ENCODE measurements around the gene INSM1. TPM values are rescaled to one million over a fixed set of nuclear protein-coding genes. Genes with fewer than 3 reads are reported as not detected.

INSM1 gene
- total and polyA plus RNA-seq, 2 experiments from 2014 or later = 1.7 to 2.3 TPM

DNA sequence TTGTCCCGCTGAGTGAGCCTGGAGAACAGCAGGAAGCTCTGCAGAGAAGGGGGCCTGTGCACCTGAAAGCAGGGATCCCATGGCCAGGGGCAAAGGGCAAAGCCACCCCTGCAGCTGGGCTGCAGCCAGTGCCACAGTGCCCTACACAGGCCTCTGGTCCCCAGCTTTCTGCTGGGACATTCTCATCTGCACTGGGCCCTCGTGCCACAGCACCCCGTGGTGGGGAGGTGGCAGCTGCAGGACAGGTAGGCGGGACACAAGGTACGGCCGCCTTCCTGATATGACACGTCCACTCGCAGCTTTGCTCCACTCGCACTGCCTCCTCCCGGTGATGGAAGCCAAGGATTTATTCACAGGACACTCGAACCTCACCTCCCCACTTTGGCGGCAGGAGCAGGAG lies 27.2 kb downstream of the INSM1 start:
- no peak for TF ChIP-seq EZH2 (IDR thresholded peaks at IDR 0.05; ENCODE audit: borderline replicate concordance)
- no peak for DNase-seq (ENCODE audit: low spot score)
- no peaks in the 10 kb centered on the region for H3K79me2 ChIP-seq
- peaks cover 3% of the 10 kb centered on the region for H3K4me1 ChIP-seq (ENCODE audit: insufficient read depth)
- no peaks in the 10 kb centered on the region for H3K27me3 ChIP-seq
- H3K9me2 ChIP-seq (replicated peaks; ENCODE audit: insufficient read depth) = no peaks in the 10 kb centered on the region
- H3K4me2 ChIP-seq = no peak overlapping the region
- no peaks in the 10 kb centered on the region for H4K20me1 ChIP-seq (ENCODE audit: insufficient read depth, poor library complexity, severe bottlenecking)
- no peak overlapping the region for H2AFZ ChIP-seq
- H3K9me3 ChIP-seq (ENCODE audit: low read depth) = no peaks in the 10 kb centered on the region
- WGBS (ENCODE audit: low lambda C conversion rate, missing lambda C conversion rate) = 96% methylated on average over 12 of the region's 12 CpGs
- no peak overlapping the region for H3K4me3 ChIP-seq
- no peaks in the 10 kb centered on the region for H3K36me3 ChIP-seq (replicated peaks; ENCODE audit: insufficient read depth, low read depth)
- H3K27ac ChIP-seq = no peak overlapping the region

DNA sequence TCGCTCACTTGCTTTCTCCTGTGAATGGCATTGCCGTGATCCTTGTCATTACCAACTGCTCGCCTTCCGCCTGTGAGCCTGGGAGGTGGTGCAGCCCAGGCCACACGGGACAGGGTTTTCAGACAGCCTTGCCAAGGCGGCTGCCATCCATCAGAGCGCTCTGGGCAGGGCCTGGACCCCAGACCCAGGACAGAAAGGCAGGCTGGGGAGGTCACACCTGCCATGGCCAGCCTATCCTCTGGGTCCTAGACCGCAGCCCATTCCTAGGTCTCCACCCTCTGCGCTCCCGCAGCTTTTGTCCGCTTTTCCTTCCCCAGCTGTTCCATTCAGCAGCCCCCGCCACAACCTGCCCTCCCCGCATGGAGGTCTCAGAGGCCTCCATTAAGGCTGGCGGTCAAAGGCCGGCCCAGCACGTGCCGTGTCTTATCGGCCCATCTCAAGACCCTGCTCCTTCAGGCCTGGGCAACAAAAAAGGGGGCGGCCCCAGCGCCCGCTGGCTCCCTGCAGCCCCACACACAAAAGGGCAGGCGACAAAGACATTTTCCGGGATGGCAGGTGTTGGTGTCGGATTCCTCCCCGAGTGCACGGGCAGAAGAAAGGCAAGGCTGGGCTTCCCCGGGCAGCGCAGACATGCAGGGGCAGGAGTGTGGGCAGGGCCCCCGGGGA lies 28.1 kb downstream of the INSM1 start:
- Histone ChIP-seq H2AFZ (no peak overlapping the region), H4K20me1 (ENCODE audit: insufficient read depth, poor library complexity, severe bottlenecking) (no peaks in the 10 kb centered on the region)

GRCh38 chr20:20396794-20397193 lies 28.9 kb downstream of the INSM1 start:
- Histone ChIP-seq H2AFZ (no peak overlapping the region), H3K4me3 (no peak overlapping the region), H3K36me3 (replicated peaks; ENCODE audit: insufficient read depth, low read depth) (no peaks in the 10 kb centered on the region), H3K79me2 (no peaks in the 10 kb centered on the region), H3K27ac (no peak overlapping the region), H3K9me3 (ENCODE audit: low read depth) (no peaks in the 10 kb centered on the region), H3K4me2 (no peak overlapping the region), H4K20me1 (ENCODE audit: insufficient read depth, poor library complexity, severe bottlenecking) (no peaks in the 10 kb centered on the region), H3K27me3 (no peaks in the 10 kb centered on the region), H3K9me2 (replicated peaks; ENCODE audit: insufficient read depth) (no peaks in the 10 kb centered on the region), H3K4me1 (ENCODE audit: insufficient read depth) (peaks cover 5% of the 10 kb centered on the region)
- TF ChIP-seq, protein P1, sequence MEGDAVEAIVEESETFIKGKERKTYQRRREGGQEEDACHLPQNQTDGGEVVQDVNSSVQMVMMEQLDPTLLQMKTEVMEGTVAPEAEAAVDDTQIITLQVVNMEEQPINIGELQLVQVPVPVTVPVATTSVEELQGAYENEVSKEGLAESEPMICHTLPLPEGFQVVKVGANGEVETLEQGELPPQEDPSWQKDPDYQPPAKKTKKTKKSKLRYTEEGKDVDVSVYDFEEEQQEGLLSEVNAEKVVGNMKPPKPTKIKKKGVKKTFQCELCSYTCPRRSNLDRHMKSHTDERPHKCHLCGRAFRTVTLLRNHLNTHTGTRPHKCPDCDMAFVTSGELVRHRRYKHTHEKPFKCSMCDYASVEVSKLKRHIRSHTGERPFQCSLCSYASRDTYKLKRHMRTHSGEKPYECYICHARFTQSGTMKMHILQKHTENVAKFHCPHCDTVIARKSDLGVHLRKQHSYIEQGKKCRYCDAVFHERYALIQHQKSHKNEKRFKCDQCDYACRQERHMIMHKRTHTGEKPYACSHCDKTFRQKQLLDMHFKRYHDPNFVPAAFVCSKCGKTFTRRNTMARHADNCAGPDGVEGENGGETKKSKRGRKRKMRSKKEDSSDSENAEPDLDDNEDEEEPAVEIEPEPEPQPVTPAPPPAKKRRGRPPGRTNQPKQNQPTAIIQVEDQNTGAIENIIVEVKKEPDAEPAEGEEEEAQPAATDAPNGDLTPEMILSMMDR (IDR thresholded peaks at IDR 0.05; ENCODE audit: poor library complexity) = no peak
- no peak for TF ChIP-seq EZH2phosphoT487 (IDR thresholded peaks at IDR 0.05; ENCODE audit: low read depth, severe bottlenecking, unreplicated experiment)
- no peak for TF ChIP-seq EZH2 (IDR thresholded peaks at IDR 0.05; ENCODE audit: borderline replicate concordance)
- DNase-seq (ENCODE audit: low spot score) = no peak
- 97% methylated on average over 3 of the region's 3 CpGs for WGBS (ENCODE audit: low lambda C conversion rate, missing lambda C conversion rate)

More for the DNA sequence above, 28.1 kb downstream of the INSM1 start:
- Histone ChIP-seq H3K9me3 (ENCODE audit: low read depth) (no peaks in the 10 kb centered on the region), H3K27me3 (no peaks in the 10 kb centered on the region), H3K79me2 (no peaks in the 10 kb centered on the region), H3K4me3 (no peak overlapping the region), H3K36me3 (replicated peaks; ENCODE audit: insufficient read depth, low read depth) (no peaks in the 10 kb centered on the region), H3K9me2 (replicated peaks; ENCODE audit: insufficient read depth) (no peaks in the 10 kb centered on the region), H3K4me2 (no peak overlapping the region), H3K4me1 (ENCODE audit: insufficient read depth) (peaks cover 5% of the 10 kb centered on the region), H3K27ac (no peak overlapping the region)
- TF ChIP-seq EZH2phosphoT487 (IDR thresholded peaks at IDR 0.05; ENCODE audit: low read depth, severe bottlenecking, unreplicated experiment) = no peak
- no peak for TF ChIP-seq EZH2 (IDR thresholded peaks at IDR 0.05; ENCODE audit: borderline replicate concordance)
- TF ChIP-seq, protein P1 (IDR thresholded peaks at IDR 0.05; ENCODE audit: poor library complexity) = no peak
- DNase-seq (ENCODE audit: low spot score) = no peak
- 89% methylated on average over 29 of the region's 29 CpGs for WGBS (ENCODE audit: low lambda C conversion rate, missing lambda C conversion rate)

DNA sequence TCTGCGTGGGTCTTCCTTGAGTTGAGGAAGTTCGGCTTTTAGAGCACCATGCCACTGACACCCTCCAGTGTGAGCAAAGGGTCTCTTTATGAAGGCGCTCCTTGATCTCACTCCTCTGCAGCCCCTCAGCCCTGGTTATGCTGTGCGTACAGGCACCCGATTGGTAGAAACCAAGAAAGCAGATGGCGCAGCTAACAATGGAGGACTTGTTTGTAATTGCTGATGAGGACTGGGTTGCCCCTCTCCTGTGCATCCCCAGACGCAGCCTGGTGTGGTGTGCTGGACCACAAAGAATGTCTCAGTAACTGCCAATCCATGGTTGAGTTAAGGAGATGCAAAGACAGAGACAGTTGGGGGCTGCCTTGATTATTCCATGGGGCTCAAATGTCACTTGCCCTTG lies 30.2 kb downstream of the INSM1 start:
- H3K36me3 ChIP-seq (replicated peaks; ENCODE audit: insufficient read depth, low read depth) = no peaks in the 10 kb centered on the region
- H3K4me3 ChIP-seq = no peak overlapping the region
- 96% methylated on average over 7 of the region's 7 CpGs for WGBS (ENCODE audit: low lambda C conversion rate, missing lambda C conversion rate)
- H4K20me1 ChIP-seq (ENCODE audit: insufficient read depth, poor library complexity, severe bottlenecking) = no peaks in the 10 kb centered on the region
- DNase-seq (ENCODE audit: low spot score) = no peak
- no peak overlapping the region for H3K27ac ChIP-seq
- H3K4me2 ChIP-seq = no peak overlapping the region
- no peaks in the 10 kb centered on the region for H3K9me2 ChIP-seq (replicated peaks; ENCODE audit: insufficient read depth)
- H3K79me2 ChIP-seq = no peaks in the 10 kb centered on the region
- H2AFZ ChIP-seq = no peak overlapping the region
- TF ChIP-seq, protein P1 (IDR thresholded peaks at IDR 0.05; ENCODE audit: poor library complexity) = no peak
- TF ChIP-seq EZH2 (IDR thresholded peaks at IDR 0.05; ENCODE audit: borderline replicate concordance) = no peak
- TF ChIP-seq EZH2phosphoT487 (IDR thresholded peaks at IDR 0.05; ENCODE audit: low read depth, severe bottlenecking, unreplicated experiment) = no peak
- H3K9me3 ChIP-seq (ENCODE audit: low read depth) = no peaks in the 10 kb centered on the region
- H3K4me1 ChIP-seq (ENCODE audit: insufficient read depth) = peaks cover 5% of the 10 kb centered on the region
- H3K27me3 ChIP-seq = no peaks in the 10 kb centered on the region

All from hepatocyte (in vitro differentiated cells).